Measurements from ENCODE around the gene CYP8B1.
A peak's percentile ranks its signal among the peaks of the same experiment; 100 is the strongest.
"Not testable (repeated sequence)": the region's sequence is repeated elsewhere in the genome, so short reads cannot be mapped to it uniquely, and the experiment has no call there.

CYP8B1 gene

GRCh38 chr3:42886294-42886822 is 10.7 kb upstream of the CYP8B1 start:
- no peak for DNase-seq (ENCODE audit: low read depth)

DNA sequence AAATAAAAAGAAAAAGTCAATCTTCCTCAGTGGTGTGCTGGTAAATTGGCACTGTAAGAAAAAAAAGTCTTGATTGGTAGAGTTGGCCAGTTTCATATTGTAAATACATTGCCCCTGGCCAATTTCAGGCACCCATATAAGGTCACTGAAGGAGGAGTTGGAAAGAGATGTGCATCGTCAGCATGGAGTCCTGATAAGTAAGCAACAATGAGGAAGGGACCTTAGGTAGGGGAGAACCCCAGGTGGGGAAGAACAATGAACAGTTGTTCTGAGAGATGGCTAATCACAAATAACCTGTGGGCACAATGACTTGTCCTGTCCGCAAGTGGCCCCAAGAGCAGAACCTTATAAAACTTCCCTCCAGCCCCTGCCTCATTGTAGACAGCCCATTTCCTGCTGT is 8.6 kb upstream of the CYP8B1 start:
- DNase-seq (ENCODE audit: low read depth) = no peak

GRCh38 chr3:42883251-42883930 is 7.7 kb upstream of the CYP8B1 start:
- not testable (repeated sequence) for DNase-seq (ENCODE audit: low read depth)

GRCh38 chr3:42880601-42881451 is 5.1 kb upstream of the CYP8B1 start:
- DNase-seq (ENCODE audit: low read depth) = peak; percentile 79

- DNase-seq (ENCODE audit: low read depth) = no peak
Measured at GRCh38 chr3:42880183-42880582, 4.5 kb upstream of the CYP8B1 start.

- DNase-seq (ENCODE audit: low read depth) = no peak
Measured at GRCh38 chr3:42877881-42878280, 2.2 kb upstream of the CYP8B1 start.

- no peak for DNase-seq (ENCODE audit: low read depth)
Measured at GRCh38 chr3:42876940-42877720, 1.5 kb upstream of the CYP8B1 start.

DNA sequence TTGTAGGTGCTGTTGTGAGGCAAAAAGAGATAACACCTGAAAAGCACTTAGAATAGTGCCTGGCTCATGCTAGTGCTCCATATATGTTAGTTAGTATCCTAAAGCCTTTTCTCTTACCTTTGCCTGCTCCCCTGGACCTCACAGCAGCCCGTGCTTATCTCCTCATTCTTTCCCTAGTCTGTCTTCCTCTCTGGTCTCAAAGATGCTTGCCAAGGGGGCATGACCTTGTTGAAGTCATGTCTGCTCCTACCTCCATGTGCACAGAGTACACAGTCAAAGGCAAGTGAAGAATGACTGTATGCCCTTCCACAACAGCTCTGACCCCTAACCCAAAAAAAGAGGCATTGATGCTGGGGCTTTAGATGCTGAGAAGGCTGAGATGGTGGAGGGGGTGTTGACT is 722 bp upstream of the CYP8B1 start:
- no peak for DNase-seq (ENCODE audit: low read depth)

- DNase-seq (ENCODE audit: low read depth) = no peak
Measured at GRCh38 chr3:42874749-42875148, 930 bp downstream of the CYP8B1 start.

DNA sequence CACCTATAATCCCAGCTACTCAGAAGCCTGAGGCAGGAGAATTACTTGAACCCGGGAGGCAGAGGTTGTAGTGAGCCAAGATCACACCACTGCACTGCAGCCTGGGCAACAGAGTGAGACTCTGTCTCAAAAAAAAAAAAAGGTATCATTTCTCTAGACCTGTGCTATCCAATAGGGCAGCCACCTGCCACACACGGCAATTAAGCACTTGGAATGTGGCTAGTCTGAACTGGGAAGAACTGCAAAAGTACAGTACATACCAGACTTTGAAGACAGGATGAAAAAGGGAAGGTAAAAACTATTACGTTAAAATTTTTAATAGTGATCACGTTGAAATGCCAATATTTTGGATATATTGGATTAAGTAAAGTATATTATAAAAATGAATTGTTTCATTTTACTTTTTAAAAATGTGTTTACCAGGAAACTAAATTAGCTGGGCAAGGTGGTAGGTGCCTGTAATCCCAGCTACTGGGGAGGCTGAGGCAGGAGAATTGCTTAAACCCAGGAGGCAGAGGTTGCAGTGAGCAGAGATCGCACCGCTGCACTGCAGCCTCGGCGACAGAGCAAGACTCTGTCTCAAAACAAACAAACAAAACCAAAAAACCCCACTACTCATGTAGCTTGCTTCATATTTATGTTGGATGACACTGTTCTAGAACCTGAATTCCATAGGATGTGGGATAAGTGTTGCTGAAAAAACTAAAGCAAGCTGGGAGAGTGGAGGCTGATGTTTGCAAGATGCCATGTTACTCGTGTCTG is 2.3 kb downstream of the CYP8B1 start:
- no peak for DNase-seq (ENCODE audit: low read depth)

GRCh38 chr3:42872718-42873117 is 3.0 kb downstream of the CYP8B1 start:
- DNase-seq (ENCODE audit: low read depth) = no peak

- DNase-seq (ENCODE audit: low read depth) = no peak
Measured at GRCh38 chr3:42871592-42872196, 4.0 kb downstream of the CYP8B1 start.

DNA sequence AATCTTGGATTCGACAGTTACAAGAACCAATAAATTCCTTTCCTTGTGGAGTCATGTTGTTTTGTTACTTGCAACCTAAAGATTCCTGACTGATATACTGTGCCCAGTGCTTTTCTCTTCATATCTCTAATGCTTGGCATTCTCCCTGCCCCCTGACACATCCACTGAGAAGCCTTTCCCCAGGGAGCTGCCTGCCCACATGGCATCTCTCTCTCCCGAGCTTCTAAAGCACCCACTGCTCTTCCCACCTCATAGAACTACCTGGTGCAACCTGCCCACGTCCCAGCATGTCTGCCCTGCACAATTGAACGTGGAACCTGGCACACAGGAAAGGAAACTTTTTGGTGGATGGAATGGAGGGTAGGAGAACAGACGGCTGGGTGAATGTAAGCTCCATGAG is 6.8 kb downstream of the CYP8B1 start:
- DNase-seq (ENCODE audit: low read depth) = no peak

- no peak for DNase-seq (ENCODE audit: low read depth)
Measured at GRCh38 chr3:42867138-42867537, 8.5 kb downstream of the CYP8B1 start.

DNA sequence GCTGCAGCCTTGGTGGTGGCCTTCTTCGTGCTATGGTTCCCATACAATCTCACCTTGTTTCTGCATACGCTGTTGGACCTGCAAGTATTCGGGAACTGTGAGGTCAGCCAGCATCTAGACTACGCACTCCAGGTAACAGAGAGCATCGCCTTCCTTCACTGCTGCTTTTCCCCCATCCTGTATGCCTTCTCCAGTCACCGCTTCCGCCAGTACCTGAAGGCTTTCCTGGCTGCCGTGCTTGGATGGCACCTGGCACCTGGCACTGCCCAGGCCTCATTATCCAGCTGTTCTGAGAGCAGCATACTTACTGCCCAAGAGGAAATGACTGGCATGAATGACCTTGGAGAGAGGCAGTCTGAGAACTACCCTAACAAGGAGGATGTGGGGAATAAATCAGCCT is 10.4 kb downstream of the CYP8B1 start:
- no peak for DNase-seq (ENCODE audit: low read depth)

GRCh38 chr3:42864321-42864950 is 11.2 kb downstream of the CYP8B1 start:
- no peak for DNase-seq (ENCODE audit: low read depth)

GRCh38 chr3:42856544-42856943 is 19.1 kb downstream of the CYP8B1 start:
- DNase-seq (ENCODE audit: low read depth) = no peak

DNA sequence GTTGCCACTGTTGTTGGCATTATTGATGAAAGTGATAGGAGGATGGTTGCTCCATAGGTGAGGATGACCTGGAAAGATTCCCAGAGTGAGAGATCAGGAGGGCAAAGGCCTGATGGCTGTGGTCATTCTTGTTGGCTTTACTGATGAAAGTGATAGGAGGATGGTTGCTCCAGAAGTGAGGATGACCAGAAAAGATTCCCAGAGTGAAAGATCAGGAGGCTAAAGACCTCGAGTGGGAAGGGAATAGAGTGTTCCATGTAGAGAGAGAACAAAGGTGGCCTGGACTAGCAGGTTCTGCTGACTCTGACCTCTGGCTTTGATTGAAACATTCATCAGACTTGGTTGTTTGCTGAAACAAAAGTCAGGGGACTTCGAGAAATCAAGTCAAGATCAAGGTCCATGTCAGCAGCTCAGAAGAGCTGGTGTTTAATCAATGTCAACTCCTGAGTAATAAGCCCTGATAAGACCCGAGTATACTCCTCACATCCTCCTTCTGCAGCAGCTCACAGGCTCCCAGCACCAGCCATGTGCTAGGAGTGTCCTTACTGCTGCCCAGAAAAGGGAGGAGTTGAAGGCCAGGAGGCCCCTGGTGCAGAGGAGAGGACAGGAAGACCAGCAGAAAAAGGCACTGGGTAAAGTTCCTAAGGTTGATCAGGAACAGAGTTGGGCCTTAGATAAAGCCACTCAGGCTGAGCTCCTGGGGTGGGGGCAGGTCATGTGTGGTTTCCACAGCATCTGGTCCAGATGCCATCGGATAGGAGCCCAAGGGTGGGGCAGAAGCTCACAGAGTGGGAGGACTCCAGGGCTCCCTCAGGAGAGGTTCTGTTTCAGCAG is 19.9 kb downstream of the CYP8B1 start:
- no peak for DNase-seq (ENCODE audit: low read depth)

- DNase-seq (ENCODE audit: low read depth) = no peak
Measured at GRCh38 chr3:42855219-42855546, 20.5 kb downstream of the CYP8B1 start.

DNA sequence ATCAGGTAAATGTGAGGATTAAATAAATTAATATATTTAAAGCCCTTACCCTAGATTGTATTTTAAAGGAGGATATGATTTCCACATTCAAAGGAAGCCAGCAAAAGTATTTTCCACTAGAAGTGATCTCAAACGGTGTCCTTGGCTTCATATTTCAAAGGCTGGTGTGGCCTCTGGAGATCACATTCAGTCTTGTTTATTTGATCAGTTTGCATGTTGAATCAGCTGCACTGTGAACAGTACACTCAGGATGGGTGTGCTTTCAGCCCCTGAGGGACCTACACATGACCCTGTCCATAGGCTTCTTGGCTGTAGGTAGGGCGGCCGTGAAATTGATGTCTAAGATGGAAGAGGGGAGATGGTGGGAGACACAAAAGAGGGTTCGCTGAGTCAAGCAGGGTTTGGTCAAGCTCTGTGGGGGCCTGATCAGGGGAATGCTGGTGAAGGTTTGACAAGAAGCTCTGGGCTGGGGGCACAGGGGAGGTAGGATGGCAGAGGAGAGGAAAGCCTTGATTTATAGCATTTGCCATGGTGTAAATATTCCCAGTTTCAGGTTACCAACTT is 21.9 kb downstream of the CYP8B1 start:
- no peak for DNase-seq (ENCODE audit: low read depth)

Data from activated T-cell treated with anti-CD3 and anti-CD28 coated beads for 1 hour (primary cell).